Measurements from ENCODE around the gene KCNJ15. TPM values are rescaled to one million over a fixed set of nuclear protein-coding genes. Genes with fewer than 3 reads are reported as not detected.

Gene KCNJ15
- total and polyA plus RNA-seq, 2 donors (not counting 1 experiment from before 2014, with no cell fraction given) = not detected

GRCh38 chr21:38354231-38354630 is 97.4 kb downstream of the KCNJ15 start:
- ChIA-PET CTCF (no interaction called here), POLR2A (no interaction called here)
- intact Hi-C loops (cut with micrococcal nuclease) = loop anchor here (10.0 kb wide), 1 partner anchor 1849 kb away; no protein-coding TSS in a partner anchor
- WGBS (ENCODE audit: insufficient coverage) = 94% methylated on average over 10 of the region's 10 CpGs
- Histone ChIP-seq H3K27ac (ENCODE audit: low read length in 2 of 2) (no peak overlapping the region), H3K79me2 (ENCODE audit: control insufficient read depth, insufficient read depth, low read length) (no peaks in the 10 kb centered on the region), H3K4me3 (ENCODE audit: control extremely low read depth in 1 of 5, extremely low read depth in 1 of 5, insufficient read depth in 1 of 5, low read depth in 2 of 5, low read length in 4 of 5) (no peak overlapping the region), H3K4me2 (replicated peaks; ENCODE audit: low read depth, low read length, poor library complexity, severe bottlenecking) (no peak overlapping the region), H3K9me3 (ENCODE audit: control extremely low read depth in 1 of 3, control insufficient read depth in 2 of 3, insufficient read depth in 1 of 3, low read length in 2 of 3) (peaks cover 0 to 8% (median 0%) of the 10 kb centered on the region in 3 donors), H3K4me1 (ENCODE audit: control insufficient read depth in 2 of 2, insufficient read depth in 2 of 2, low read length in 2 of 2) (no peaks in the 10 kb centered on the region), H3K36me3 (replicated peaks in 1 of 2; ENCODE audit: control extremely low read depth in 1 of 2, control insufficient read depth in 1 of 2, extremely low read depth in 1 of 2, insufficient read depth in 2 of 2, low read length in 1 of 2) (no peaks in the 10 kb centered on the region), H4K20me1 (ENCODE audit: control insufficient read depth, insufficient read depth, low read length, poor library complexity, severe bottlenecking) (no peaks in the 10 kb centered on the region), H2AFZ (ENCODE audit: insufficient read depth, low read depth, low read length, poor library complexity, severe bottlenecking) (no peak overlapping the region), H3K27me3 (replicated peaks in 1 of 4; ENCODE audit: control extremely low read depth in 1 of 4, control insufficient read depth in 3 of 4, insufficient read depth in 4 of 4, low read length in 3 of 4) (no peaks in the 10 kb centered on the region), H3K9ac (ENCODE audit: low read length) (no peak overlapping the region)
- H3K4me1 Mint-ChIP-seq = no peaks in the 10 kb centered on the region
- no peak for ATAC-seq (ENCODE audit: low read depth)
- no peaks in the 10 kb centered on the region for H3K9me3 Mint-ChIP-seq (ENCODE audit: insufficient read depth)
- no peak overlapping the region for H3K27ac Mint-ChIP-seq
- no peak for DNase-seq
- H3K4me3 Mint-ChIP-seq = no peak overlapping the region
- H3K27me3 Mint-ChIP-seq = peaks cover 8% of the 10 kb centered on the region
- TF ChIP-seq CTCF (IDR thresholded peaks at IDR 0.05) (no peak), EZH2 (IDR thresholded peaks at IDR 0.05; ENCODE audit: borderline replicate concordance, insufficient read depth, low read depth, low read length, poor library complexity, severe bottlenecking) (no peak)

DNA sequence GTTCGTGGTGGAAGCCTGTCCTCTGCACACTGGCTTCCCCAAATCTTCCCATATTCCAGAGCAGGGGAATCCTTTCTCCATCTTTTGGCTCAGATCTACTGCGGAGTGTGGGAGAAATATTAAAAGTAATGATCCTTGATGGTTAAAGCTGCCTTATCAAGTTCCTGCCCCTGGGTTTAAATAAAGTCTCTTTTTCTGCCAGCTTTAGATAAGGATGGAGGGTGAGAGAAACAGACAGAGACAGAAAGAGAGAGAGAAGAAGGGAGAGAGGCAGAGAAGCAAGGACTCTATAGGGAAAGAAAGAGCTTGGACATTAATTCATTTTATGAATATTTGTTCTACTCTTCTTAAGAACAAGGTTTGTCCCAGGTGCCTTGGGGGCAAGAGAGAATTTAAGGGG is 98.0 kb downstream of the KCNJ15 start:
- no peak for TF ChIP-seq CTCF (IDR thresholded peaks at IDR 0.05)
- TF ChIP-seq EZH2 (IDR thresholded peaks at IDR 0.05; ENCODE audit: borderline replicate concordance, insufficient read depth, low read depth, low read length, poor library complexity, severe bottlenecking) = no peak
- no peak overlapping the region for H3K4me2 ChIP-seq (replicated peaks; ENCODE audit: low read depth, low read length, poor library complexity, severe bottlenecking)
- H3K27ac ChIP-seq (ENCODE audit: low read length in 2 of 2) = no peak overlapping the region
- ChIA-PET POLR2A (no interaction called here), CTCF (no interaction called here)
- no peaks in the 10 kb centered on the region for H4K20me1 ChIP-seq (ENCODE audit: control insufficient read depth, insufficient read depth, low read length, poor library complexity, severe bottlenecking)
- H3K27me3 ChIP-seq (replicated peaks in 1 of 4; ENCODE audit: control extremely low read depth in 1 of 4, control insufficient read depth in 3 of 4, insufficient read depth in 4 of 4, low read length in 3 of 4) = no peaks in the 10 kb centered on the region
- DNase-seq (no peak), ATAC-seq (ENCODE audit: low read depth) (no peak)
- WGBS (ENCODE audit: insufficient coverage) = no CpG with 5 or more reads among the region's 2 CpGs
- H3K79me2 ChIP-seq (ENCODE audit: control insufficient read depth, insufficient read depth, low read length) = no peaks in the 10 kb centered on the region
- no peak overlapping the region for H2AFZ ChIP-seq (ENCODE audit: insufficient read depth, low read depth, low read length, poor library complexity, severe bottlenecking)
- no peak overlapping the region for H3K4me3 ChIP-seq (ENCODE audit: control extremely low read depth in 1 of 5, extremely low read depth in 1 of 5, insufficient read depth in 1 of 5, low read depth in 2 of 5, low read length in 4 of 5)
- H3K4me1 Mint-ChIP-seq = no peaks in the 10 kb centered on the region
- H3K4me1 ChIP-seq (ENCODE audit: control insufficient read depth in 2 of 2, insufficient read depth in 2 of 2, low read length in 2 of 2) = no peaks in the 10 kb centered on the region
- H3K9ac ChIP-seq (ENCODE audit: low read length) = no peak overlapping the region
- no peaks in the 10 kb centered on the region for H3K36me3 ChIP-seq (replicated peaks in 1 of 2; ENCODE audit: control extremely low read depth in 1 of 2, control insufficient read depth in 1 of 2, extremely low read depth in 1 of 2, insufficient read depth in 2 of 2, low read length in 1 of 2)
- peaks cover 0 to 10% (median 0%) of the 10 kb centered on the region in 3 donors for H3K9me3 ChIP-seq (ENCODE audit: control extremely low read depth in 1 of 3, control insufficient read depth in 2 of 3, insufficient read depth in 1 of 3, low read length in 2 of 3)
- H3K4me3 Mint-ChIP-seq = no peak overlapping the region
- no peak overlapping the region for H3K27ac Mint-ChIP-seq
- no peaks in the 10 kb centered on the region for H3K9me3 Mint-ChIP-seq (ENCODE audit: insufficient read depth)
- peaks cover 8% of the 10 kb centered on the region for H3K27me3 Mint-ChIP-seq
- intact Hi-C loops (cut with micrococcal nuclease) = loop anchor here (5.0 to 10.0 kb wide), 2 partner anchors 1722 to 1850 kb away; no protein-coding TSS in a partner anchor

All from B cell (primary cell).